ENCODE measurements around the gene SPRN.
"Not testable (repeated sequence)": the region's sequence is repeated elsewhere in the genome, so short reads cannot be mapped to it uniquely, and the experiment has no call there.

Gene SPRN

DNA sequence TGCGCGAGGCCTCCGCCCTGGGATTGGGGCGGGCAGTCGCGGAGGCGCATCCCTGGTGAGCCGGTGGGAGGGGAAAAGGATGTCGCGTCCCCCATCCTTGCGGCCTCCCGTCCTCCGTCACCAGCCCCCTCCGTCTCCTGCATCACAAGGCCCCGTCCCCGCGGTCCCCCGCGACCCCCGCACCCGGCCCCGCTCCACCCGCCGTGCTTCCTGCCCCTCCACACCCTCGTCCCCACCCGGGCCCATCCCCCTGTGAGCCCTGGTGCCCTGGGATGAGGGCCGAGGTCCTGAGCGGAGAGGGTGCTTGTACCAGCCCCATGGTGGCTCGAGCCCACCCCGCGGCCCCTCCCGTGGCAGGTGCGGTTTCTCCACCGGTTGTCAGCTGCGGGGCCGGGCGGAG lies at the start of gene SPRN:
Gene SPRN (minus strand): TSS at position 25 of the 400 bp plus-strand sequence. CDS start 944 bp downstream, outside the sequence.
- not testable (repeated sequence) for DNase-seq

- DNase-seq: no peak
Observed at GRCh38 chr10:133474027-133474426, 49.6 kb upstream of the SPRN start.

DNA sequence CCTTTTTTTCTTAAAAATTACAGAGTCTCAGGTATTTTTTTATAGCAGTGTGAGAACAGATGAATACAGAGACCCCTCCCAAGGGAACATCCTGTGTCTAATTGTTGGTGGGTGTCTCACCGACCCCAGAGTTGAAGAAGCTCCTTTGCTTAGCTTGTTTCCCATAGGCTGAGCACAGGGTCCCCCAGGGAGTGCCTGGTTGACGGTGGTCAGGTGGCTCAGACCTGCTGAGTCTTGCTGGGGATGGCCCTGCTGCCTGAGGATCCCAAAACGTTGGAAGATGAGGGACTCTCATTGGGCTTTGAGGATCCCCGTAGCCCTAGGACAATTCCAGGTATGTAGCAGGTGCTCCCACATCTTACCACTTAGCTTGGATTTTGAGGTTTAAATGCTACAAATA lies 48.8 kb upstream of the SPRN start:
- no peak for DNase-seq

DNA sequence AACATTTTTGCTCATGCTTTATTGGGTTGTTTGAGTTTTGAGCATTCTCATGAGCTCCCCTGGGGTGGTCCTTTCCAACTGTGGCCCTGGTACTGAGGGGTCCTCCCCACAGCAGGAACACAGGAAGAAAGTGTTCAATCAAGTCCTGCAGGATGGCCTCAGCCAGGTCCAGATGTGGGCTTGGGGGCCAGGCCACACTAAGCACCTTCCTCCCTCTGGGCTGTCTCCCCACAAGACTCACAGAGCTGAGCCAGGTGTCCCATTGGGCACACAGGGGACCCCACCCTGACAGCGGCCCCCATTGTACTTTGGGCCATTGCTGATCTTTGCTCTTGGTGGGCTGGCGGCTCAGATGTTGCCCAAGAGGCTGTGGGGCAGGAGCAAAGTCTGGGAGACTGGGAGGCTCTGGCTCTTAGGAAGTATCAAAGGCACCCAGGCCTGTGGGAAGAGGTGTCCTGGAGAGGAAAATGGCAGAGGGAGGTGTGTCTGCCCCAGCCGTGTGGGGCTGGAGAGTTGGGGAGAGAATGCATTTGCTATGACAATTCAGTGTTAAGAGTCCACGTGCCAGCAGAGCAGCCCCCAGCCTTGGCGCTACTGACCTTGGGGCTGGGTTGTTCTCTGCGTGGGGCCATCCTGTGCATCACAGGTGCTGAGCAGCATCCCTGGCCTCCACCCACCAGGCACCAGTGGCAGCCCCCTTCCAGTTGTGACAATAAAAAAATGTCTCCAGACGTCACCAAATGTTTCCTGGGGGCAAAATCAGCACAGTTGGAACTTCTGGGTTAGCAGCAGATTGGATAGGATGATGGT lies 47.1 kb upstream of the SPRN start:
- DNase-seq: no peak

- not testable (repeated sequence) for DNase-seq
Observed at GRCh38 chr10:133469205-133469604, 44.8 kb upstream of the SPRN start.

DNA sequence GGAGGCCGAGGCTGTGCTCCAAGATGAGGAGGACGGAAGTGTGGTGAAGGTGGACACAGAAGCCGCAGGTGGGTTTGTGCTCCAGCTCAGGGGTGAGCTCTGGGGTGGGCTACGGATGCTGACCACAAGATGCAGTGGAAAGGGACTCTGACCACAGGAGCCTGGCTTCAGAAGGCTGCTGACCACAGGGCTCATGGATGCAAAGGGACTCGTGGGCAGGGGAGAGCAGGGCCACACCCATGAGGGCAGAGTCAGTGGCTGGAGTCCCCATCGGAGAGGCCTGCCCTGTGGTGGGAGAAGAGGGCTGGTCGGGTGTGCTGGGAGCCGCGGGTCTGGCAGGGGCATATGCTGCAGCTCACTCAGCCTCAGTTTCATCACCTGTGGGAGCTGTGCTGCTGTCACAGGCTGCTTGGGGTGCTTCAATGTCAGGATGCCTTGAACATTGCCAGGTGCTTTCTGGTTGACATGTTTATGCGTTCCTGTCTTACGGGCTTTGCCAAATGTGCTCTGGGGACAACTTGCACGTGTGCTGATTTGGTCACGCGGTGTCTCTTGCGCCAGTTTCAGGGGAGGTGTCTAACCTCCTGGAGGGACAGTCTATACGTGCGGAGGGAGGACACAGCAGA lies 43.0 kb upstream of the SPRN start:
- no peak for DNase-seq

DNA sequence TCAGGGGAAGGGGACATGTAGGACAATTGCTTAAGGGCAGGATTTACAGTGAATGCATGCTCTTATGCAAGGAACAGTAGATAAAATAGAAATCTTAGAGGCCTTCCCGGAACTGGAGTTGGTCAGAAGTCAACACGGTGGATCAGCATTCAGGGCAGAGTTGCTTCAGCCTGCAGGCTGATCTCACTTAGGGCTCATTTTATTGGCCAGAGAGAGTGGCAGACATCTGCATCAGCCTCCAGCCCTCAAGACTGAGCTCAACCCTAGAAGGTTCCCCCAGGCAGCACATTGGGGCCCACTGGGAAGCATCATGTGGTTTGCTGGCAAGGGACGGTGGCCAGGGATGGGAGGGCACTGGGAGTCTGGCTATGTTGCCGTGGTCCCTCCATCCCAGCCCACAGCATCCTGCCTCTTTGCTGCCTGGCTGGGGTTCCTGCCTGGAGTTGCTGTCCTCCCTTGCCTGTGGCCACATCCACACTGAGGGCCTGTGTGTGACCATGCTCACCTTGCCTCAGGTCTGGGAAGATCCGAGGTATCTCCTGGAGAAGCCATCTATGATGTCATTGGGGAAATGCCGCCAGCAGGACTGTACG lies 42.4 kb upstream of the SPRN start:
- DNase-seq: no peak

DNA sequence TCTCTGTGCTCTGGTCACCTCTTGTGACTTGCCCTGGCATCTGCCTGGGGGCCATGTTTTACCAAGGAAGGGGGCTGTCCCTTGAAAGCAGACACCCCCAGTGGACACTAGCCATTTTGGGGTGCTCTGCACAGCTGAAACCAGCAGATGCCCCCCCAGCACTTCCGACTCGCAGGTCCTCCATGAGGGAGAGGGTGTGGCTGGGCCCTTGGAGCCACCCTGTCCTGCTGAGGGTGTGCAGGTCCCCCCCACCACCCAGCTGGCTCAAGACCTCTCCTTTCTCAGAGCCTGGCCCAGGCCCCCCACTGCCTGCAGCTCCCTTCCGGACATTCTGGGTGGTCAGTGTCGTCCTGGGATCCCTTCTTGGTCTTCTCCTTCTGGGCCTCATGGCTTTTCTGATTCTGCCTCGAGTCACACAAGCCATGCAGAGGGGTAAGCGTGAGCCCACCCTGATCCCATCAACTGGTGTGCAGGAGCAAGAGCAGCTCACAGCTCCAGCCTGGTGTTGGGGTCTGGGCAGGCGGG lies 41.6 kb upstream of the SPRN start:
- no peak for DNase-seq

DNA sequence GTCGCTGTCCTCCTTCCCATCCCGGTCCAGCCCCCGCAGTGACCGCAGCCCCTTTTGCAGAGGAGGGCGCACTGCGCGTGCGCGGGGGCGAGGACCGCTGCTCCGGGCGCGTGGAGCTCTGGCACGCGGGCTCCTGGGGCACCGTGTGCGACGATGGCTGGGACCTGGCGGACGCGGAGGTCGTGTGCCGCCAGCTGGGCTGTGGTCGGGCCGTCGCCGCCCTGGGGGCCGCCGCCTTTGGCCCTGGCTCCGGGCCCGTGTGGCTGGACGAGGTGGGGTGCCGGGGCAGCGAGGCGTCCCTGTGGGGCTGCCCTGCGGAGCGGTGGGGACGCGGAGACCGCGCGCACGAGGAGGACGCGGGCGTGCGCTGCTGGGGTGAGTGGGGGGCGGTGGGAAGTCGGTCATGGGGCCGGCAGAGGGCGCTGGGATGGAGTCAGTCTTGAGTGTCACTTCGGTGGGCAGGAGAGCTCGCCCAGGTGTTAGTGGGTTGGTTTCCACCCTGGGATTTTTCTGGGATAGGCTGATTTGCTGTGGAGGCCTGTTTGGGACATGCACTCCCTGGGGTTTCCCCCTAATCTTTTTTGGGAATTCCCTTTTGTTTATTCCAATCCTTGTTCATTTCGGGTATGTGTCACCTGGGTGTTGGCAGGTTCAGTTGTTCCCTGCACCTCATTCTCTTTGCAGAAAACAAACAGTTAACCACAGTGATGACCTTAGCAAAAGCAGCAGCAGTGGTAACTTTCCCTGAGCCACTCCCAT lies 40.9 kb upstream of the SPRN start:
- no peak for DNase-seq

DNA sequence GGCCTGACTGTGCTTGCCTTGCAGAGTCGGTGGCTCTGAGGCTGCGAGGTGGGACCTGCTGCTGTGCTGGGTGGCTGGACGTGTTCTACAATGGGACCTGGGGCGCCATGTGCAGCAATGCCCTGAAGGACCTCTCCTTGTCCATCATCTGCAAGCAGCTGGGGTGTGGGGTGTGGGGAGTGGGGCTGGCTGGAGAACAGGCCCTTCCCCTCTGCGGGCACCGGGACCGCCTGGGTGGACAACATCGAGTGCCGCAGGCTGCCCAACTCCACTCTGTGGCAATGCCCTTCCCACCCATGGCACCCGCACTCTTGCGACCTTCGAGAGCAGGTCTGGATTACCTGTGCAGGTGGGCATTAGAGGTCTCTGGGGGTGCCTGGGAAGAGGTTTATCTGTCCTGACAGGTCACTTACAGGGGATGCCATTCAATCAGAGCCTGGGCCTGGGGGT lies 40.2 kb upstream of the SPRN start:
- DNase-seq: no peak

- no peak for DNase-seq
Observed at GRCh38 chr10:133462512-133463305, 38.3 kb upstream of the SPRN start.

- DNase-seq: no peak
Observed at GRCh38 chr10:133461841-133462240, 37.4 kb upstream of the SPRN start.

DNA sequence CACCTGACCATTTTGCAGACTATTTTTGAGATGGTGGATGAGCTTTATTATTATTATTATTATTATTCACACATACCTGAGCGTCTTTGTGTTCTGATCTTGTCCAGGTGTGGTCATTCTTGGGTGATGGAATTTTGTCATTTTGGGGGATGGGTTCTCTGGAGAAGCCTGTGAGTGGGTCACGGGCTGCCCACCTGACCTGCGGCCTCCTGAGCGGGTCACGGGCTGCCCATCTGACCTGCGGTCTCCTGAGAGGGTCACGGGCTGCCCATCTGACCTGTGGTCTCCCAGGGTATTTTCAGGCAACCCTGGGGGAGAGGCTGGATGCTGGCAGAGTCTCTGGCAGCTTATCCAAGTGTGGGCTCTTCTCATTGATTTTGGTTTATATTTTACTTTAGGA lies 36.6 kb upstream of the SPRN start:
- DNase-seq: no peak

DNA sequence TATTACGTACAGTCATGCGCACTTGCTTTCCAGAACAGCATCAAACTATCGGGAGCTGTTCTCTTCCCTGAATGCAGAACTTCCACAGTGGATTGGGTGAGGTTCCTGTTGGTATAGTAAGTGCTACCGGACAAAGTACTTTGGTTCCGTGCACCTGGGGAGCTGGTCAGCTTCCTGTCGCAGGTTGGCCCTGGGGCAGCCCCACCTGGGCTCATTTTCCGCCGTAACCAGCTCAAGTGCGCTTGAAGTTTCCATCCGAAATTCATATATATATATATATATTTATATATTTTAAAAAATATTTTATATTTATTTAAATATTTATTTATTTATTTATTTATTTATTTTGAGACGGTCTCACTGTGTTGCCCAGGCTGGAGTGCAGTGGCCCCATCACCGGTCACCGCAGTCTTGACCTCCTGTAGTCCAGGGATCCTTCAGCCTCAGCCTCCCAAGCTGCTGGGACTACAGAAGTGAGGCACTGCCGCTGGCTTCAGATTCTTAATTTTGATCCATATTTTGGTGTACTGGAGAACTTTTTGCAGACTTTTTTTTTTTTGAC lies 35.9 kb upstream of the SPRN start:
- DNase-seq: no peak

DNA sequence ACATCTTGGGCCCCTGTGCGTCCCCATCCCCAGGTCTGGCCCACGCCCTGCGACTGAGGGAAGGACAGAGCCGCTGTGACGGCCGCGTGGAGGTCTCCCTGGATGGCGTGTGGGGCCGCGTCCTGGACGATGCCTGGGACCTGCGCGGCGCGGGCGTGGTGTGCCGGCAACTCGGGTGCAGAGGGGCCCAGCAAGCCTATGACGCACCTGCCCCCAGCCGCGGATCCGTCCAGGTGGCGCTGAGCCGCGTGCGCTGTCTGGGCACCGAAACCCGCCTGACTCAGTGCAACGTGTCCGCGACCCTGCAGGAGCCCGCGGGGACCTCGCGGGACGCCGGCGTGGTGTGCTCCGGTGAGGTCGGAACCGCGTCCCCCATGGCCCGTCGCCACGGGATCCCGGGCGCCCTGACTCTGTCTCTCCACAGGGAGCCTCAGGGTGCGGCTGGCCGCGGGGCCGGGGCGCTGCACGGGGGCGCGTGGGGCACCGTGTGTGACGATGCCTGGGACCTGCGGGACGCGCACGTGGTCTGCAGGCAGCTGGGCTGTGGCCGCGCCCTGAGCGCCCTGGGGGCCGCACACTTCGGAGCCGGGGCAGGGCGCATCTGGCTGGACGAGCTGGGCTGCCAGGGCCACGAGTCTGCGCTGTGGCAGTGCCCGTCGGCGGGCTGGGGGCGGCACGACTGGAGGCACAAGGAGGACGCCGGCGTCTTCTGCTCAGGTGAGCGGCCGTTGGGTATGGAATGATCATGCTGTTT lies 35.2 kb upstream of the SPRN start:
- DNase-seq: no peak

DNA sequence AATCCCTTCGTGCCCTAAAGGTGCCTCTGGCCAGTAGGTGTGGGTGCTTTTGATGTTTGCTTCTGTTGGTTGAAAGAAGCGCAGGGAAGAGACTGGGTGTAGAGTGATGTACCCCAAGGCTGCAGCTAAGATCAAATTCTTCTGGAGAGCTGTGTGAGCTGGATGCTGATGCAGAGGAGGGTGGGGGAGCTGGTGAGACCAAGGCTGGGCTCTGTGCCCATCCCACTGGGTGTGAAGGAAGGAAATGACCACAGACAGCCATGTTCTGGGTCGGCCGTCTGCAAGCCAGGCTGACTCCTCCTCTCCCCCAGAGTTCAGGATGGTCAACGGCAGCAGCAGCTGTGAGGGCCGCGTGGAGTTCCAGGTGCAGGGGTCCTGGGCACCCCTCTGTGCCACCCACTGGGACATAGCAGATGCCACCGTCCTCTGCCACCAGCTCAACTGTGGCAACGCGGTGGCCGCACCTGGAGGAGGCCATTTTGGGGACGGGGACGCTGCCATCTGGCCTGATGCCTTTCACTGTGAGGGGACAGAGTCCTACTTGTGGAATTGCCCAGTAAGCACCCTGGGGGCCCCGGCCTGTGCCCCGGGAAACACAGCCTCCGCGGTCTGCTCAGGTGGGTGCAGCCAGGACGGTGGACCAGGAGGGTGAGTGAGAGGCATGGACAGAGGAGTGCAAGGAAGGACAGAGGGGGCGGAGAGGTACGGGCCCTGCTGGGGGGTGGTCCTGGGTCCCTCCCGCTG lies 34.5 kb upstream of the SPRN start:
- no peak for DNase-seq

DNA sequence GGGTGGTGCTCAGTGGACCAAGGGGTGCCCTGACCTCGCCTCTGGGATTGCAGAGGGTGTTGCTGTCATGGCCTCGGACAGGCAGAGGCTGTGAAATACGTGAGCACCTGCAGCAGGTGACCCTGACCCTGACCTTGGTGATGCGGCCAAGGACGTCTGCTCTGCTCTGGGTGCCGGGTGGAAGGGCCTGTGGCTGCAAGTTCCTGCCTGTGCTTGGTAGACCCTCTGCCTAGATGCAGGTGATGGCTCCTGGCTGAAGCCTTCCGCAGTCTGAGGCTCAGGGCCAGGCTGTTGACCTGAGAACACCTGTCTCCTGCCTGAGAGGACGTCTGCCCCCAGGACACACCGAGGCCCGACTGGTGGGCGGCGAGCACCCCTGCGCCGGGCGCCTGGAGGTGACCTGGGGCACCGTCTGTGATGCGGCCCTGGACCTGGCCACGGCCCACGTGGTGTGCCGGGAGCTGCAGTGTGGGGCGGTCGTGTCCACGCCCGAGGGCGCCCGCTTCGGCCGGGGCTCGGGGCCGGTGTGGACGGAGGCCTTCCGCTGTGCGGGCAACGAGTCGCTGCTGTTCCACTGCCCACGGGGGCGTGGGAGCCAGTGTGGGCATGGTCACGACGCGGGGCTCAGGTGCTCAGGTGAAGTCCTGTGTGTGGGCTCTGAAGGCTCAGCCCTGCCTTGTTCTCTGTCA lies 33.7 kb upstream of the SPRN start:
- no peak for DNase-seq

DNA sequence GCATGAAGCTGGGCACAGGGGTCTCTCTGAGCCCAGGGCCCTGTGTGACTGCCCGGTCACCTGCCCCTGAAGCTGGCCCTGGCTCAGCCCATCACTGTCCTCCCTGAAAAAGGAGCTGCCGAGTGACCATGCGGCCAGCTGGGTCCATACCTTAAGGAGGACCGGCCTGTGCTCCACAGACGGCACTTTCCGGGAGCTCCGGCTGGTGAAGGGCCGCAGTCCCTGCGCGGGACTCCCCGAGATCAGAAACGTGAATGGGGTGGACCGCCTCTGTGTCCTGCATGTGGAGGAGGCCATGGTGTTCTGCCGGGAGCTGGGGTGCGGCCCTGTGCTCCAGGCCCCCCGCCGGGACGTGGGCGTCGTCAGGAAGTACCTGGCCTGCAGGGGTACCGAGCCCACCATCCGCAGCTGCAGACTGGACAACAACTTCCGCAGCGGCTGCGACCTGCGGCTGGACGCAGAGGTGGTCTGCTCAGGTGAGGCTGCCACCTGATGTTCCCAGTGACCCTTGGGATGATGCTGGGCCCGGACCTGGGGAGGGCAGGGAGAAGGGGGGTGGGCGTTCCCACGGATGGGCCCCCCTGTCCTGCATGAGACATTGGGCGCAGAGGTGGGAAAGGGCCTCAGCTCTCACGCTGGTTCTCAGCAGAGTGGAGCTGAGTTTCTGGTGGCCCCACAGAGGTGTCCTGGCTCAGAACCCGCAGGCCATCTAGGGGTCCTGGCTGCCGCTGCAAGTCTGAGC lies 32.8 kb upstream of the SPRN start:
- DNase-seq: no peak

Measured in Kasumi-1 (cell line).